H9 (cell line): ENCODE results near the gene FARP1. TPM values are rescaled to one million over a fixed set of nuclear protein-coding genes. Genes with fewer than 3 reads are reported as not detected.

ENCODE experiments used
- DNase-seq: peaks from one replicate; pipeline ENCODE4 v3.0.0-alpha.2; 2017
- H2AFZ ChIP-seq: one replicate; pipeline ENCODE4 v1.6.1; 2013; ENCODE audit warnings: mild to moderate bottlenecking, low read length, control low read depth, moderate library complexity
- H2AK5ac ChIP-seq: 2 replicates; pipeline ENCODE4 v1.6.1; 2013; ENCODE audit warnings: low read length, control low read depth, mixed read lengths; ENCODE audit not compliant: insufficient read length
- H2BK120ac ChIP-seq: one replicate; pipeline ENCODE4 v1.6.1; 2013; ENCODE audit warnings: low read depth, mild to moderate bottlenecking, low read length, control low read depth, inconsistent platforms; ENCODE audit not compliant: poor library complexity, severe bottlenecking
- H2BK12ac ChIP-seq: 2 replicates; pipeline ENCODE4 v1.6.1; 2013; ENCODE audit warnings: low read length, control low read depth, mixed read lengths, low read depth; ENCODE audit not compliant: insufficient read length
- H2BK15ac ChIP-seq: 2 replicates; pipeline ENCODE4 v1.6.1; 2013; ENCODE audit warnings: low read depth, low read length, control low read depth
- H2BK20ac ChIP-seq: one replicate; pipeline ENCODE4 v1.6.1; 2013; ENCODE audit warnings: low read depth, mild to moderate bottlenecking, low read length, control low read depth, inconsistent platforms; ENCODE audit not compliant: poor library complexity, severe bottlenecking
- H2BK5ac ChIP-seq: 2 replicates; pipeline ENCODE4 v1.6.1; 2013; ENCODE audit warnings: low read length, control low read depth, mixed read lengths; ENCODE audit not compliant: insufficient read length
- H3K14ac ChIP-seq: 2 replicates; pipeline ENCODE4 v1.6.1; 2013; ENCODE audit warnings: low read length, control low read depth; ENCODE audit not compliant: insufficient read depth
- H3K18ac ChIP-seq: 2 replicates; pipeline ENCODE4 v1.6.1; 2013; ENCODE audit warnings: low read depth, mild to moderate bottlenecking, mixed read lengths, low read length, control low read depth; ENCODE audit not compliant: insufficient read length
- H3K23ac ChIP-seq: 2 replicates; pipeline ENCODE4 v1.6.1; 2013; ENCODE audit warnings: low read length, control low read depth, mixed read lengths, low read depth; ENCODE audit not compliant: insufficient read length
- H3K23me2 ChIP-seq: 2 replicates; pipeline ENCODE4 v1.6.1; 2013; ENCODE audit warnings: low read depth, mild to moderate bottlenecking, mixed read lengths, low read length, control low read depth; ENCODE audit not compliant: insufficient read length, poor library complexity, severe bottlenecking
- H3K27ac ChIP-seq: 2 replicates; pipeline ENCODE4 v1.5.1; 2013; ENCODE audit warnings: low read length, control low read depth, mixed read lengths, low read depth; ENCODE audit not compliant: insufficient read length
- H3K27me3 ChIP-seq: 2 replicates; pipeline ENCODE4 v1.6.1; 2013; ENCODE audit warnings: low read length, control low read depth, inconsistent platforms; ENCODE audit not compliant: insufficient read depth
- H3K4ac ChIP-seq: 2 replicates; pipeline ENCODE4 v1.6.1; 2013; ENCODE audit warnings: low read depth, mild to moderate bottlenecking, control low read depth, inconsistent platforms, low read length, moderate library complexity
- H3K4me1 ChIP-seq: 2 replicates; pipeline ENCODE4 v1.6.1; 2013; ENCODE audit warnings: low read length, control low read depth, inconsistent platforms; ENCODE audit not compliant: insufficient read depth
- H3K4me2 ChIP-seq: 2 replicates; pipeline ENCODE4 v1.6.1; 2013; ENCODE audit warnings: low read length, control low read depth, mixed read lengths; ENCODE audit not compliant: insufficient read length, insufficient read depth
- H3K56ac ChIP-seq: 2 replicates; pipeline ENCODE4 v1.6.1; 2013; ENCODE audit warnings: low read depth, mild to moderate bottlenecking, mixed read lengths, low read length, control low read depth; ENCODE audit not compliant: insufficient read length
- H3K79me1 ChIP-seq: 2 replicates; pipeline ENCODE4 v1.6.1; 2013; ENCODE audit warnings: low read depth, mild to moderate bottlenecking, moderate library complexity, low read length, control low read depth, inconsistent platforms; ENCODE audit not compliant: insufficient read depth, poor library complexity, severe bottlenecking
- H3K79me2 ChIP-seq: 2 replicates; pipeline ENCODE4 v1.6.1; 2013; ENCODE audit warnings: low read length, control low read depth, inconsistent platforms; ENCODE audit not compliant: insufficient read depth
- H3K9ac ChIP-seq: 2 replicates; pipeline ENCODE4 v1.6.1; 2013; ENCODE audit warnings: low read length, control low read depth, mixed read lengths; ENCODE audit not compliant: insufficient read length; ENCODE audit errors: extremely low read depth
- H3K9me3 ChIP-seq: one replicate; pipeline ENCODE4 v1.6.1; 2013; ENCODE audit warnings: low read depth, low read length, inconsistent platforms; ENCODE audit not compliant: control insufficient read depth
- H3T11ph ChIP-seq: one replicate; pipeline ENCODE4 v1.6.1; 2013; ENCODE audit warnings: mild to moderate bottlenecking, low read length, control low read depth, inconsistent platforms
- H4K20me1 ChIP-seq: one replicate; pipeline ENCODE4 v1.6.1; 2013; ENCODE audit not compliant: control insufficient read depth, insufficient read length, insufficient read depth
- H4K5ac ChIP-seq: 2 replicates; pipeline ENCODE4 v1.6.1; 2013; ENCODE audit warnings: low read depth, mild to moderate bottlenecking, mixed read lengths, low read length, control low read depth; ENCODE audit not compliant: insufficient read length
- H4K8ac ChIP-seq: replicated peaks from 2 replicates; pipeline ENCODE4 v1.6.1; 2013; ENCODE audit warnings: low read length, control low read depth, mixed read lengths, low read depth; ENCODE audit not compliant: insufficient read length
- H4K91ac ChIP-seq: 2 replicates; pipeline ENCODE4 v1.6.1; 2013; ENCODE audit warnings: low read depth, mild to moderate bottlenecking, moderate library complexity, mixed read lengths, low read length, control low read depth; ENCODE audit not compliant: insufficient read length
- H3K27ac Mint-ChIP-seq, 3 experiments: 2 replicates in 2 of 3; 3 replicates in 1 of 3; pipeline ENCODE4 v1.8.0; 2020 to 2021; ENCODE audit warnings: mixed read lengths in 3 of 3, mild to moderate bottlenecking in 1 of 3, moderate library complexity in 1 of 3
- H3K27me3 Mint-ChIP-seq: 2 replicates; pipeline ENCODE4 v1.8.0; 2021; ENCODE audit warnings: low read depth, mild to moderate bottlenecking, moderate library complexity, mixed read lengths
- H3K36me3 Mint-ChIP-seq, 3 experiments: 2 replicates in 2 of 3; 3 replicates in 1 of 3; pipeline ENCODE4 v1.8.0; 2020 to 2021; ENCODE audit warnings: low read depth in 3 of 3, mixed read lengths in 3 of 3; ENCODE audit not compliant: insufficient read depth in 1 of 3
- H3K4me1 Mint-ChIP-seq, 2 experiments: 2 replicates each; pipeline ENCODE4 v1.8.0; 2020; ENCODE audit warnings: mixed read lengths in 2 of 2
- H3K4me3 Mint-ChIP-seq, 2 experiments: 2 replicates in 1 of 2; 3 replicates in 1 of 2; pipeline ENCODE4 v1.8.0; 2020 to 2021; ENCODE audit warnings: mild to moderate bottlenecking in 2 of 2, mixed read lengths in 2 of 2, moderate library complexity in 1 of 2
- H3K9me3 Mint-ChIP-seq, 2 experiments: 2 replicates in 1 of 2; 3 replicates in 1 of 2; pipeline ENCODE4 v1.8.0; 2020; ENCODE audit warnings: mild to moderate bottlenecking in 2 of 2, mixed read lengths in 2 of 2, moderate library complexity in 1 of 2
- WGBS: extraction: QIAGEN DNeasy Blood & Tissue Kit; methylation state at CpG from one replicate; pipeline ENCODE4 v1.1.7; 2013; ENCODE audit warnings: missing lambda C conversion rate, low lambda C conversion rate, mixed read lengths; ENCODE audit not compliant: insufficient read length; ENCODE audit errors: extremely low coverage; 5-methylcytosine and 5-hydroxymethylcytosine counted together
- total RNA-seq: library from RNA; stranded (reverse); gene quantifications from 2 replicates; pipeline ENCODE4 v1.2.1, GENCODE V29; 2021
- TF ChIP-seq, protein P1 (sequence below): fragments of 200-600 bp; sonication (generic); conservative IDR thresholded peaks from 3 replicates; pipeline ENCODE4 v1.8.0; 2021; ENCODE audit warnings: antibody characterized with exemption, mild to moderate bottlenecking

The FARP1 gene
- total RNA-seq, 1 experiment from 2014 or later: 95.9 TPM

DNA sequence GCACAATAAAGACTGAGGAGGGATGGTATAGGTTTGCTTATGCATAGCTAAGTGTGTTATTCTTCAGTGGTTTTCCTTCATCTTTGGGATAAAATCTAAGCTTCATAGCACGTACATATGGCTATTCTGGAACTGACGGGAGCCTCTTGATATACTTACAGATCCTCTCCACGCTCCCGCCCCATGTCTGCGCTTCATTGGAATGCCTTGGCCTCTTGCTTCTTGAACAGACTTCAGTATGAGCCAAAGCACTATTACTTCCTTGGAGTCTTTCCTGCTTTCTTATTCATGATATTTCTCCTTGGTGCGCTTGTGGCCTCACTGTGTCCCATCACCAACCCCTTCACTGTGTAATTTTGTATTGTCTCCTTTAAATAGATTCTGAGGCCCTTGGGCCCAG is 145.3 kb downstream of the FARP1 start:
- Mint-ChIP-seq H3K9me3 (no peaks in the 10 kb centered on the region), H3K4me3 (no peak overlapping the region), H3K36me3 (peaks cover 0 to 3% (median 2%) of the 10 kb centered on the region in 3 experiments; a peak in 3 of 7 replicates), H3K27ac (peak overlapping the region in 1 of 3 experiments; percentile 3; a peak in 2 of 7 replicates), H3K4me1 (peaks cover 13 to 19% of the 10 kb centered on the region in 2 experiments), H3K27me3 (no peaks in the 10 kb centered on the region; the same call in 1 of the 2 replicates)
- no peak overlapping the region for H3K56ac ChIP-seq
- no peak overlapping the region for H2BK5ac ChIP-seq
- peaks cover 5% of the 10 kb centered on the region for H3K79me1 ChIP-seq
- no peaks in the 10 kb centered on the region for H4K20me1 ChIP-seq
- no peaks in the 10 kb centered on the region for H3K27me3 ChIP-seq
- DNase-seq: no peak
- no peak overlapping the region for H4K8ac ChIP-seq
- no peak overlapping the region for H3K14ac ChIP-seq
- no peak overlapping the region for H3K23ac ChIP-seq
- no peak overlapping the region for H4K5ac ChIP-seq
- H3K18ac ChIP-seq: no peak overlapping the region
- no peak overlapping the region for H2BK12ac ChIP-seq
- no peak overlapping the region for H2AK5ac ChIP-seq
- TF ChIP-seq, protein P1, sequence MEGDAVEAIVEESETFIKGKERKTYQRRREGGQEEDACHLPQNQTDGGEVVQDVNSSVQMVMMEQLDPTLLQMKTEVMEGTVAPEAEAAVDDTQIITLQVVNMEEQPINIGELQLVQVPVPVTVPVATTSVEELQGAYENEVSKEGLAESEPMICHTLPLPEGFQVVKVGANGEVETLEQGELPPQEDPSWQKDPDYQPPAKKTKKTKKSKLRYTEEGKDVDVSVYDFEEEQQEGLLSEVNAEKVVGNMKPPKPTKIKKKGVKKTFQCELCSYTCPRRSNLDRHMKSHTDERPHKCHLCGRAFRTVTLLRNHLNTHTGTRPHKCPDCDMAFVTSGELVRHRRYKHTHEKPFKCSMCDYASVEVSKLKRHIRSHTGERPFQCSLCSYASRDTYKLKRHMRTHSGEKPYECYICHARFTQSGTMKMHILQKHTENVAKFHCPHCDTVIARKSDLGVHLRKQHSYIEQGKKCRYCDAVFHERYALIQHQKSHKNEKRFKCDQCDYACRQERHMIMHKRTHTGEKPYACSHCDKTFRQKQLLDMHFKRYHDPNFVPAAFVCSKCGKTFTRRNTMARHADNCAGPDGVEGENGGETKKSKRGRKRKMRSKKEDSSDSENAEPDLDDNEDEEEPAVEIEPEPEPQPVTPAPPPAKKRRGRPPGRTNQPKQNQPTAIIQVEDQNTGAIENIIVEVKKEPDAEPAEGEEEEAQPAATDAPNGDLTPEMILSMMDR: no peak
- H2BK20ac ChIP-seq: no peak overlapping the region
- H4K91ac ChIP-seq: no peak overlapping the region
- H3K4me2 ChIP-seq: no peak overlapping the region
- H3K4me1 ChIP-seq: peaks cover 5% of the 10 kb centered on the region; the same call in 1 of the 2 replicates
- no peak overlapping the region for H2AFZ ChIP-seq
- no peaks in the 10 kb centered on the region for H3K9me3 ChIP-seq
- no peak overlapping the region for H2BK120ac ChIP-seq
- no peak overlapping the region for H3K4ac ChIP-seq
- no peak overlapping the region for H3K9ac ChIP-seq
- no peak overlapping the region for H3T11ph ChIP-seq
- no peak overlapping the region for H2BK15ac ChIP-seq
- H3K23me2 ChIP-seq: no peaks in the 10 kb centered on the region
- no CpG with 5 or more reads among the region's 6 CpGs for WGBS
- H3K79me2 ChIP-seq: peaks cover 2% of the 10 kb centered on the region; the same call in 1 of the 2 replicates
- H3K27ac ChIP-seq: no peak overlapping the region
